PC-9 (cell line): ENCODE data around the gene HOXA9.

Experiments
- CTCF ChIP-seq: fragments of 200-600 bp; sonication (generic); conservative IDR thresholded peaks from 2 replicates; pipeline ENCODE4 v1.6.1; 2017; ENCODE audit warnings: mixed run types, antibody characterized with exemption, mild to moderate bottlenecking, moderate library complexity
- EZH2 ChIP-seq: fragments of 200-600 bp; sonication (generic); IDR thresholded peaks from 2 replicates; pipeline ENCODE4 v1.8.0; 2017; ENCODE audit warnings: antibody characterized with exemption, low read depth

GRCh38 chr7:27145914-27146412, 19.4 kb downstream of the HOXA9 start:
- no peak for TF ChIP-seq EZH2
- TF ChIP-seq CTCF = no peak
